NCI-H524 (cell line): ENCODE results near the gene CENPP.

Source experiments
- DNase-seq, 2 experiments: peaks; one replicate each; lab custom pipeline; 2025; lab: John Stamatoyannopoulos, UW

CENPP gene

GRCh38 chr9:92313624-92314012 is 12.1 kb upstream of the CENPP start:
- no peak for DNase-seq

GRCh38 chr9:92315456-92315855 is 10.3 kb upstream of the CENPP start:
- no peak for DNase-seq

- no peak for DNase-seq
These were observed 1.3 kb upstream of the CENPP start for GRCh38 chr9:92324431-92324830.

- no peak for DNase-seq
These were observed 874 bp upstream of the CENPP start for GRCh38 chr9:92324889-92325268.

- DNase-seq: peak in 1 of 2 experiments; percentile 70
These were observed 293 bp downstream of the CENPP start for GRCh38 chr9:92325991-92326500.

- DNase-seq: no peak
These were observed 1.6 kb downstream of the CENPP start for GRCh38 chr9:92327283-92327850.

GRCh38 chr9:92328225-92328624 is 2.5 kb downstream of the CENPP start:
- DNase-seq: peak; percentile 71 to 86

- DNase-seq: no peak
These were observed 7.0 kb downstream of the CENPP start for GRCh38 chr9:92332577-92333281.

GRCh38 chr9:92333282-92333634 is 7.5 kb downstream of the CENPP start:
- no peak for DNase-seq

- no peak for DNase-seq
These were observed 15.8 kb downstream of the CENPP start for GRCh38 chr9:92341578-92341977.

- peak in 1 of 2 experiments; percentile 11 for DNase-seq
These were observed 17.2 kb downstream of the CENPP start for GRCh38 chr9:92342825-92343488.

GRCh38 chr9:92345582-92345981 is 19.8 kb downstream of the CENPP start:
- no peak for DNase-seq

GRCh38 chr9:92349771-92350739 is 24.3 kb downstream of the CENPP start:
- DNase-seq: no peak

GRCh38 chr9:92350740-92351133 is 25.0 kb downstream of the CENPP start:
- DNase-seq: no peak

GRCh38 chr9:92353051-92353450 is 27.3 kb downstream of the CENPP start:
- no peak for DNase-seq

- no peak for DNase-seq
These were observed 33.7 kb downstream of the CENPP start for GRCh38 chr9:92359394-92359995.

- DNase-seq: no peak
These were observed 34.3 kb downstream of the CENPP start for GRCh38 chr9:92360083-92360482.

- no peak for DNase-seq
These were observed 43.3 kb downstream of the CENPP start for GRCh38 chr9:92369075-92369474.

- no peak for DNase-seq
These were observed 47.4 kb downstream of the CENPP start for GRCh38 chr9:92373167-92373566.

- no peak for DNase-seq
These were observed 52.1 kb downstream of the CENPP start for GRCh38 chr9:92377876-92378275.

GRCh38 chr9:92378865-92379560 is 53.3 kb downstream of the CENPP start:
- no peak for DNase-seq
